Esophagus squamous epithelium (tissue), 5 donors: ENCODE results near the gene FTH1. TPM values are rescaled to one million over a fixed set of nuclear protein-coding genes. Genes with fewer than 3 reads are reported as not detected.

Experiments
- DNase-seq: peaks from one replicate; lab custom pipeline; 2025; lab: John Stamatoyannopoulos, UW
- H3K27ac ChIP-seq, 4 donors: fragments of 200-600 bp; sonication (generic); one replicate each; pipeline ENCODE4 v1.5.1; 2016 to 2019; ENCODE audit warnings: mild to moderate bottlenecking in 1 of 4
- H3K27me3 ChIP-seq, 4 donors: fragments of 200-600 bp; sonication (generic); 1 replicate in 3 of 4; 2 replicates in 1 of 4; pipeline versions ENCODE4 v1.5.1 to v1.6.0; 2017 to 2021; ENCODE audit warnings: antibody characterized with exemption in 1 of 4
- H3K36me3 ChIP-seq, 3 donors: fragments of 200-600 bp; sonication (generic); one replicate each; pipeline ENCODE4 v1.5.1; 2016 to 2019
- H3K4me1 ChIP-seq, 3 donors: fragments of 200-600 bp; sonication (generic); one replicate each; pipeline ENCODE4 v1.5.1; 2017 to 2019
- H3K4me3 ChIP-seq, 4 donors: fragments of 200-600 bp; sonication (generic); 1 replicate in 3 of 4; 2 replicates in 1 of 4; pipeline ENCODE4 v1.5.1; 2016 to 2019; ENCODE audit warnings: mild to moderate bottlenecking in 2 of 4, moderate library complexity in 1 of 4
- H3K9me3 ChIP-seq, 3 donors: fragments of 200-600 bp; sonication (generic); one replicate each; pipeline ENCODE4 v1.5.1; 2016 to 2019
- POLR2A ChIP-seq, 4 donors: fragments of 450-650 bp; IDR thresholded peaks; one replicate each; pipeline ENCODE4 v1.6.1; 2017; ENCODE audit warnings: antibody characterized with exemption in 4 of 4, mild to moderate bottlenecking in 4 of 4, moderate library complexity in 3 of 4
- WGBS, 2 donors: methylation state at CpG; one replicate each; pipeline ENCODE4 v1.1.5; 2018; 5-methylcytosine and 5-hydroxymethylcytosine counted together
- intact Hi-C: fragments of 100-400 bp; cut with DNase I; formaldehyde crosslinking; loops from one replicate; pipeline ENCODE4 v1.15.0; 2022
- total RNA-seq, 4 donors: library from RNA; depleted of rRNA; stranded (reverse); fragments of >200 nt; gene quantifications; one replicate each; pipeline ENCODE4 v1.1.0, GENCODE V29; 2016
- TF ChIP-seq, protein P1 (sequence below), 6 experiments: fragments of 450-650 bp in 4 of 6; fragments of 200-600 bp in 2 of 6; sonication (generic) in 2 of 6; IDR thresholded peaks; one replicate each; pipeline ENCODE4 v1.5.1; 2016 to 2019; ENCODE audit warnings: antibody characterized with exemption in 6 of 6, mild to moderate bottlenecking in 4 of 6, moderate library complexity in 4 of 6
- donor health status: DM: yes; HTN: yes; CAD: no.

FTH1 gene
- total RNA-seq, 4 donors from 2014 or later, result 716 to 1,904 (median 760) TPM

DNA sequence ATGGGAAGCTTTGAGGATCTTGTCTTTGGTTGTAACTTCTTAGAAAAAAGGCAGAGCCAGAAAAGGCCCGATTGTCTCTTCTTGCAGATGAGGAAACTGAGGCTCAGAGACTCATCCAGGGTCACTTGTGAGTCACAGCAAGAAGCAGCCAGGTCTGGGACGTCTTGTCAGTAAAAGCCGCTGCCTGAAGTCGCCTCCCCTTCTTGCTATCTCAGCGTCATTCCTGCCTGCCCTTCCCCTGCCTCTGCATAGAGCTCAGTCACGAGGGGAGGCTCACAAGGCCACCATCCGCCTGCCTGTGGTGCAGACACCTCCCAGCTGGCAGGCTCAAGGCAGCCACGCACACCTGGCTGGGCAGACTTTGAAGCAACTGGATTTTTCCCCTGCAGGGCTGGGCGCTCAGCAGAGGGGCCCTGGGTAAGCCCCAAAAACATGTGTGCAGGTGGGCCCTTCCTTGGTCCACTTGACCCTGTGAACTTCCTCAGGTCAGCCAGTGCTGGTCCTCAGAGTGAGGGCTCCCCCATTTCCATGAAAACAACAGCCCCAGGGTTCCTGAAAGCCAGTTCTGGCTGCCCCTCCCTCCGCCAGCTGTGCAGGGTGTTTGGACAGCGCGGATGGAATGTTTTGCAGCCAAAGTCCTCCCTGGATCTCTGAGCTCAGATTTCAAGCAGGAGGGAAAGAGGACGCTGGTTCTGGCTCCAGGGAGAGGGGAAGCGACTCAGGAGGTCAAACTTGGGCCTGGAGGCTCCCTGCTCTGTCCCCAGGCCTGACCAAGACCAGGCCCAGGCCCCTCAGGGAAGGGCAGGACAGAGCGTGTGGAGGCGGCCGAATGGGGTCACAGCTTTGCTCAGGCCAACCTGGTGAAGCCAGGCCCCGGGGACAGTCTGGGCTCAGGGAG is 44.0 kb downstream of the FTH1 start:
- no peak for TF ChIP-seq POLR2A (IDR thresholded peaks at IDR 0.05)
- TF ChIP-seq, protein P1, sequence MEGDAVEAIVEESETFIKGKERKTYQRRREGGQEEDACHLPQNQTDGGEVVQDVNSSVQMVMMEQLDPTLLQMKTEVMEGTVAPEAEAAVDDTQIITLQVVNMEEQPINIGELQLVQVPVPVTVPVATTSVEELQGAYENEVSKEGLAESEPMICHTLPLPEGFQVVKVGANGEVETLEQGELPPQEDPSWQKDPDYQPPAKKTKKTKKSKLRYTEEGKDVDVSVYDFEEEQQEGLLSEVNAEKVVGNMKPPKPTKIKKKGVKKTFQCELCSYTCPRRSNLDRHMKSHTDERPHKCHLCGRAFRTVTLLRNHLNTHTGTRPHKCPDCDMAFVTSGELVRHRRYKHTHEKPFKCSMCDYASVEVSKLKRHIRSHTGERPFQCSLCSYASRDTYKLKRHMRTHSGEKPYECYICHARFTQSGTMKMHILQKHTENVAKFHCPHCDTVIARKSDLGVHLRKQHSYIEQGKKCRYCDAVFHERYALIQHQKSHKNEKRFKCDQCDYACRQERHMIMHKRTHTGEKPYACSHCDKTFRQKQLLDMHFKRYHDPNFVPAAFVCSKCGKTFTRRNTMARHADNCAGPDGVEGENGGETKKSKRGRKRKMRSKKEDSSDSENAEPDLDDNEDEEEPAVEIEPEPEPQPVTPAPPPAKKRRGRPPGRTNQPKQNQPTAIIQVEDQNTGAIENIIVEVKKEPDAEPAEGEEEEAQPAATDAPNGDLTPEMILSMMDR (IDR thresholded peaks at IDR 0.05), result no peak
- Histone ChIP-seq H3K36me3 (no peaks in the 10 kb centered on the region), H3K27ac (peak overlapping the region; percentile 49 to 91 (median 78)), H3K4me1 (peaks cover 17 to 51% (median 25%) of the 10 kb centered on the region in 3 donors), H3K9me3 (no peaks in the 10 kb centered on the region), H3K4me3 (no peak overlapping the region), H3K27me3 (peaks cover 0 to 38% (median 0%) of the 10 kb centered on the region in 4 donors)
- intact Hi-C loops, result no loop called here
- WGBS, 2 donors, result 13 to 41% methylated on average over 3 to 10 of the region's 18 CpGs
- no peak for DNase-seq

DNA sequence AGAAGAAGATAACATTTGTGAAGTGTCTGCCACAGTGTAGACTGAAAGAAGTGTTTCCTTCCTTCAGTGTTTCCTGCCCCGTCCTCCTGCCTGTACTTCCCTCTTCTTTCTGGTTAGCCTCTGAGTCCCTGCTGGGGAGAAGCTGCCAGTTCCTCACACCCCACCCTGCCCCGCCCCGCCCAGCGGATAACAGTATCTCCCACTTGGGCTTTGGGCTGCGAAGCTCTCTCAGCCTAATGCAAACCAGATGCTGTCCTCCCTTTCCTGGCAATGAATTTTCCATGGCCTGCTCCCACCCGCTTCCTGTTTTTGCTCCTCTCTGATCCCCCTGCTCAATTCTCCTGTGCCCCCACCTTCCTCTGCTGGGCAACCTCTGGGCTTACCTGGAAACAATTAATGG is 44.9 kb downstream of the FTH1 start:
- DNase-seq, result no peak
- Histone ChIP-seq H3K4me3 (no peak overlapping the region), H3K27ac (peak overlapping the region; percentile 49 to 91 (median 78)), H3K4me1 (peaks cover 25 to 60% (median 33%) of the 10 kb centered on the region in 3 donors), H3K36me3 (no peaks in the 10 kb centered on the region), H3K27me3 (peaks cover 0 to 47% (median 0%) of the 10 kb centered on the region in 4 donors), H3K9me3 (no peaks in the 10 kb centered on the region)
- WGBS, 2 donors, result 40 to 50% methylated on average over 6 of the region's 6 CpGs
- TF ChIP-seq, protein P1 (IDR thresholded peaks at IDR 0.05), result no peak
- TF ChIP-seq POLR2A (IDR thresholded peaks at IDR 0.05), result no peak
- intact Hi-C loops, result no loop called here

DNA sequence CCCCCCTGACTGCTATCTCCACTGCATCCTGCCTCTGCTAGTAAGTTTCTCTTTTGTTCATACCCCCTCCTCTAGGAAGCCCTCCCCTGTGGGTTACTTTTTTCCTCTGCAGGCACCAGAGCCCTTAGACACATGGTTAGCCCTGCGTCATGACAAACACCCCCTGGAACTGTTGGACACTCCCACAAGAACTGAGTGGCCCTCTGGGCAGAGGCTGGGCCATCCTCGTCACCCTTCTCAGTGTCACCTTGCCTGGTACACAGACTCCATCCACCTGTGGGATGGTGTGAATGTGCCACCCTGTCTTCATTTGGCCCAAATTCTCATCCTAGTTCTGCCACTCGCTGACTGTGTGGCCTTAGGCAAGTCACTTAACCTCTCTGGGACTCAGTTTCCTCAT is 46.0 kb downstream of the FTH1 start:
- peak overlapping the region in 2 of 4 donors; percentile 32 to 86 for H3K27ac ChIP-seq
- no peaks in the 10 kb centered on the region for H3K36me3 ChIP-seq
- no peaks in the 10 kb centered on the region for H3K9me3 ChIP-seq
- WGBS, 2 donors, result 80% methylated on average over 1 of the region's 3 CpGs; no CpG with 5 or more reads in 1 of the 2 donors
- intact Hi-C loops, result no loop called here
- H3K27me3 ChIP-seq, result peaks cover 0 to 58% (median 0%) of the 10 kb centered on the region in 4 donors
- no peak overlapping the region for H3K4me3 ChIP-seq
- no peak for DNase-seq
- H3K4me1 ChIP-seq, result peaks cover 33 to 71% (median 34%) of the 10 kb centered on the region in 3 donors
- no peak for TF ChIP-seq POLR2A (IDR thresholded peaks at IDR 0.05)
- TF ChIP-seq, protein P1 (IDR thresholded peaks at IDR 0.05), result no peak

DNA sequence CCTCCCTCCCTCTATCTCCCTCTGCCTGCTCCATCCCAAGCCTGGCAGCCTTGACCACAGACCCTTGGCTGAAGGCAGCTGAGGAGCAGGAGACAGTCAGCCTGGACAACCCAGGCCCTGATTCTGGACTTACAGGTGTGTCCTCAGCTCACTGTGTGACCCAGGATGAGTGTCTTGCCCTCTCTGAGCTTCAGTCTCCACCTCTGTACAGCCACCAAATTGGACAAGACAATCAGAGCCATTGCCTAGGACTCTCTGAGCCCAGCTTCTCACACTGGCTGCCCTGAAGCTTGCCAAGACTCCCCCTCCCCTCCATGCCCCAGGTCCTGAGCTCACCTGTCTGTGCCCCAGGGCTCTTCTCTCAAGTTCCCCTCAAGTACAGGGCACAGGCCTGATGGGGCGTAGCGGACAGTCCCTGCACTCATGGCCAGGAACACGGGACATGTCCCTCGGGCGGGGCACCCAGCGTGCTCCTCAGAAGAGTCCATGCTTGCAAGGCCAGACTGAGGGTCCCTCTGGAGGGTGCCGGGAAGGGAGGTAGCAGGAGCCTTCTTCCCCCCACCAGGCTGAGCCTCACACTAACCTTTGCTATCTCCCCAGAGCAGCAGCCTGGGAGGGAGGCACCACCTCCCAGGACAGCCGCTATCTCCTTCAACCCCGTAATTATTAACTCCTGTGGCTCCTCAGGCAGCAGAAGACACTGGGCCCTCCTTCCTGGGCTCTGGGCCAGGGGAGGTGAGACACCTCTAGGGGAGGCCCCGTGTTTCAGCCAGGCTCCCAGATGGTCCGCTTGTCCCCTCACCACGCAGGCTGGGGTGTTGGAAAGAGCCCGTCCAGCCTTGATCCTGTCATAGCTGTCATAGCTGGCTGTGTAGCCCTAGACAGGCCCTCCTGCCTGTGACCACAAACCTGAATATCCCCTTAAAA is 47.5 kb downstream of the FTH1 start:
- intact Hi-C loops, result no loop called here
- Histone ChIP-seq H3K27ac (peak overlapping the region; percentile 17 to 88 (median 72)), H3K9me3 (no peaks in the 10 kb centered on the region), H3K4me1 (peaks cover 33 to 85% (median 36%) of the 10 kb centered on the region in 3 donors), H3K27me3 (peaks cover 0 to 71% (median 0%) of the 10 kb centered on the region in 4 donors), H3K36me3 (no peaks in the 10 kb centered on the region), H3K4me3 (no peak overlapping the region)
- WGBS, 2 donors, result 70 to 100% methylated on average over 1 to 6 of the region's 13 CpGs
- TF ChIP-seq, protein P1 (IDR thresholded peaks at IDR 0.05), result no peak
- TF ChIP-seq POLR2A (IDR thresholded peaks at IDR 0.05), result no peak
- DNase-seq, result no peak
